Fibroblast of skin of scalp (primary cell): ENCODE measurements around the gene MED7.

Experiments used
- DNase-seq: peaks from one replicate; pipeline ENCODE4 v3.0.0-alpha.2; 2013

Gene MED7

GRCh38 chr5:157100140-157100679, 42.5 kb downstream of the MED7 start:
- peak; percentile 51 for DNase-seq

- no peak for DNase-seq
Measured at GRCh38 chr5:157088342-157088990, 54.2 kb downstream of the MED7 start.
